ENCODE data around the gene AJM1.

GRCh38 chr9:136803551-136804508 lies 38.4 kb upstream of the AJM1 start:
- TF ChIP-seq CTCF (IDR thresholded peaks at IDR 0.05) (no peak), POLR2A (IDR thresholded peaks at IDR 0.05) (no peak)

Measured in esophagus squamous epithelium (tissue), 4 donors.